ENCODE measurements around the gene HSCB. TPM values are rescaled to one million over a fixed set of nuclear protein-coding genes. Genes with fewer than 3 reads are reported as not detected.
"Not testable (repeated sequence)": the region's sequence is repeated elsewhere in the genome, so short reads cannot be mapped to it uniquely, and the experiment has no call there.

The HSCB gene
- 10 to 100 TPM; 15.0 to 17.2 (median 15.0) TPM for total RNA-seq

GRCh38 chr22:28741785-28742561, at the start of gene HSCB, which contains the start of gene CHEK2:
TSS of gene HSCB (plus strand) at chr22:28742039. CDS start at chr22:28742096, 57 bp downstream.
TSS of gene CHEK2 (minus strand) at chr22:28741820. CDS start at chr22:28734721, 7,099 bp downstream.
- H3K27me3 Mint-ChIP-seq (ENCODE audit: low read depth): no peaks in the 10 kb centered on the region
- DNase-seq (peak; percentile 95), ATAC-seq (peak; percentile 95)
- peaks cover 22% of the 10 kb centered on the region for H3K4me1 Mint-ChIP-seq (ENCODE audit: low read depth)
- no peaks in the 10 kb centered on the region for H3K9me3 Mint-ChIP-seq
- H3K4me3 Mint-ChIP-seq: peak within 1 kb of the TSS; percentile 93
- H3K36me3 Mint-ChIP-seq (ENCODE audit: insufficient read depth): peaks cover 7% of the 10 kb centered on the region

- H3K36me3 Mint-ChIP-seq (ENCODE audit: insufficient read depth): peaks cover 23% of the 10 kb centered on the region
- H3K9me3 Mint-ChIP-seq; ATAC-seq; H3K4me3 Mint-ChIP-seq; H3K4me1 Mint-ChIP-seq (ENCODE audit: low read depth); DNase-seq; H3K27me3 Mint-ChIP-seq (ENCODE audit: low read depth): not testable (repeated sequence)
These were observed 48.6 kb upstream of the HSCB start for GRCh38 chr22:28693041-28693760.

GRCh38 chr22:28702891-28703290, 38.9 kb upstream of the HSCB start:
- no peak overlapping the region for H3K4me3 Mint-ChIP-seq
- no peaks in the 10 kb centered on the region for H3K4me1 Mint-ChIP-seq (ENCODE audit: low read depth)
- no peaks in the 10 kb centered on the region for H3K27me3 Mint-ChIP-seq (ENCODE audit: low read depth)
- DNase-seq: no peak
- no peaks in the 10 kb centered on the region for H3K9me3 Mint-ChIP-seq
- H3K36me3 Mint-ChIP-seq (ENCODE audit: insufficient read depth): peaks cover 8% of the 10 kb centered on the region
- ATAC-seq: no peak

- no peaks in the 10 kb centered on the region for H3K27me3 Mint-ChIP-seq (ENCODE audit: low read depth)
- ATAC-seq: no peak
These were observed 38.4 kb upstream of the HSCB start for GRCh38 chr22:28703436-28703835.

GRCh38 chr22:28706845-28707244, 35.0 kb upstream of the HSCB start:
- H3K27me3 Mint-ChIP-seq (ENCODE audit: low read depth): no peaks in the 10 kb centered on the region
- no peak for ATAC-seq

More at GRCh38 chr22:28703436-28703835, 38.4 kb upstream of the HSCB start:
- no peak for DNase-seq
- Mint-ChIP-seq H3K4me1 (ENCODE audit: low read depth) (no peaks in the 10 kb centered on the region), H3K36me3 (ENCODE audit: insufficient read depth) (peaks cover 7% of the 10 kb centered on the region), H3K4me3 (no peak overlapping the region), H3K9me3 (no peaks in the 10 kb centered on the region)

GRCh38 chr22:28710107-28710506, 31.7 kb upstream of the HSCB start:
- Mint-ChIP-seq H3K9me3 (no peaks in the 10 kb centered on the region), H3K4me1 (ENCODE audit: low read depth) (peaks cover 3% of the 10 kb centered on the region), H3K36me3 (ENCODE audit: insufficient read depth) (peaks cover 13% of the 10 kb centered on the region), H3K27me3 (ENCODE audit: low read depth) (no peaks in the 10 kb centered on the region), H3K4me3 (no peak overlapping the region)
- DNase-seq: no peak
- no peak for ATAC-seq

More at GRCh38 chr22:28706845-28707244, 35.0 kb upstream of the HSCB start:
- Mint-ChIP-seq H3K4me1 (ENCODE audit: low read depth) (no peaks in the 10 kb centered on the region), H3K9me3 (no peaks in the 10 kb centered on the region), H3K36me3 (ENCODE audit: insufficient read depth) (peaks cover 12% of the 10 kb centered on the region), H3K4me3 (no peak overlapping the region)
- no peak for DNase-seq

GRCh38 chr22:28710576-28711191, 31.2 kb upstream of the HSCB start:
- H3K36me3 Mint-ChIP-seq (ENCODE audit: insufficient read depth): peaks cover 13% of the 10 kb centered on the region
- no peaks in the 10 kb centered on the region for H3K9me3 Mint-ChIP-seq
- DNase-seq: no peak
- no peak for ATAC-seq
- no peak overlapping the region for H3K4me3 Mint-ChIP-seq
- peaks cover 3% of the 10 kb centered on the region for H3K4me1 Mint-ChIP-seq (ENCODE audit: low read depth)
- no peaks in the 10 kb centered on the region for H3K27me3 Mint-ChIP-seq (ENCODE audit: low read depth)

- Mint-ChIP-seq H3K36me3 (ENCODE audit: insufficient read depth) (peaks cover 13% of the 10 kb centered on the region), H3K4me3 (no peak overlapping the region), H3K9me3 (no peaks in the 10 kb centered on the region), H3K4me1 (ENCODE audit: low read depth) (peaks cover 3% of the 10 kb centered on the region), H3K27me3 (ENCODE audit: low read depth) (no peaks in the 10 kb centered on the region)
- ATAC-seq: no peak
- DNase-seq: no peak
These were observed 30.5 kb upstream of the HSCB start for GRCh38 chr22:28711341-28711740.

GRCh38 chr22:28711820-28712777, 29.7 kb upstream of the HSCB start:
- no peak for DNase-seq
- peaks cover 13% of the 10 kb centered on the region for H3K36me3 Mint-ChIP-seq (ENCODE audit: insufficient read depth)
- H3K27me3 Mint-ChIP-seq (ENCODE audit: low read depth): no peaks in the 10 kb centered on the region
- no peak for ATAC-seq
- H3K4me3 Mint-ChIP-seq: no peak overlapping the region
- no peaks in the 10 kb centered on the region for H3K9me3 Mint-ChIP-seq
- peaks cover 3% of the 10 kb centered on the region for H3K4me1 Mint-ChIP-seq (ENCODE audit: low read depth)

- Mint-ChIP-seq H3K4me1 (ENCODE audit: low read depth) (peaks cover 3% of the 10 kb centered on the region), H3K4me3 (no peak overlapping the region), H3K9me3 (no peaks in the 10 kb centered on the region), H3K36me3 (ENCODE audit: insufficient read depth) (peaks cover 13% of the 10 kb centered on the region), H3K27me3 (ENCODE audit: low read depth) (no peaks in the 10 kb centered on the region)
- DNase-seq: no peak
- ATAC-seq: peak in 1 of 2 donors; percentile 35
These were observed 27.7 kb upstream of the HSCB start for GRCh38 chr22:28714043-28714628.

GRCh38 chr22:28715611-28716010, 26.2 kb upstream of the HSCB start:
- no peak for DNase-seq
- no peak overlapping the region for H3K4me3 Mint-ChIP-seq
- ATAC-seq: no peak

GRCh38 chr22:28716686-28717085, 25.2 kb upstream of the HSCB start:
- Mint-ChIP-seq H3K4me1 (ENCODE audit: low read depth) (peaks cover 3% of the 10 kb centered on the region), H3K9me3 (no peaks in the 10 kb centered on the region), H3K27me3 (ENCODE audit: low read depth) (no peaks in the 10 kb centered on the region), H3K4me3 (no peak overlapping the region), H3K36me3 (ENCODE audit: insufficient read depth) (peaks cover 10% of the 10 kb centered on the region)
- DNase-seq (no peak), ATAC-seq (no peak)

More at GRCh38 chr22:28715611-28716010, 26.2 kb upstream of the HSCB start:
- peaks cover 15% of the 10 kb centered on the region for H3K36me3 Mint-ChIP-seq (ENCODE audit: insufficient read depth)
- no peaks in the 10 kb centered on the region for H3K27me3 Mint-ChIP-seq (ENCODE audit: low read depth)
- peaks cover 3% of the 10 kb centered on the region for H3K4me1 Mint-ChIP-seq (ENCODE audit: low read depth)
- no peaks in the 10 kb centered on the region for H3K9me3 Mint-ChIP-seq

- no peaks in the 10 kb centered on the region for H3K27me3 Mint-ChIP-seq (ENCODE audit: low read depth)
- H3K9me3 Mint-ChIP-seq: no peaks in the 10 kb centered on the region
- peaks cover 7% of the 10 kb centered on the region for H3K36me3 Mint-ChIP-seq (ENCODE audit: insufficient read depth)
- H3K4me1 Mint-ChIP-seq (ENCODE audit: low read depth): peaks cover 3% of the 10 kb centered on the region
- H3K4me3 Mint-ChIP-seq: no peak overlapping the region
- ATAC-seq (no peak), DNase-seq (no peak)
These were observed 23.8 kb upstream of the HSCB start for GRCh38 chr22:28718044-28718443.
